ENCODE results near the gene USH2A.

USH2A gene

GRCh38 chr1:216124192-216124781, 299.0 kb downstream of the USH2A start:
- no peak for DNase-seq (ENCODE audit: low read depth)

DNA sequence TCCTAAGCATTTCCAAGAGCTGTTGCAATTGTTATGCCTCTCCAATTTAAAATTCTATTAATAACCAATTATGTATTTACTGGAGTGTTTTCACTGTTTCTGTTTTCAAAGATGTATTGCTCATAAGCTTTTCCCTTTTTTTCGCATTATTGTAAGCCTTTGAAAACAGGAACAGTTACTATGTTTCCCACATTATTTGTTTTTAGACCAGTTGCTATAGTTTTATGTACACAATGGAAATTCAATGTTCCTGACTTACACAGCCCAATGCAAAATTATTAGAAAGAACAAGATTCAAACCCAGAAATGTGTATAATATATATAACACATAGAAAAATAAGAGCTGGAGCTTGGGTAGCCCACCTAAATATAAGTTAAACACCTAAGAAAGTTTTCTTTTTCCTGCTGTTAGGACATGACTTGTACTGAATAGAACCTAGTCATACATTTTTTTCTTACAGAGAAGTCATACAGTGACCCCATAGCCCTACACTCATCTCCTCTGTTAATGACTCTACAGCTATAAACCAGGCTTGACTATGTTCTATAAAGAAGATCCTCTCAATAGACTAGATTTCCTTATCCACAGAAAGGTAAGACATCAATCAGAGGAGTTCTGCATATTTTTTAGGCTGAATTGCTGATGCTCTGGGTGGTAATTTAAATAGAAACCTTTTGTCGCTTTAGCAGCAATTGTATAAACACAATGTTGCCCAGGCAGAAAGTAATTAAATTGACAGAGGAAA, 299.6 kb downstream of the USH2A start:
- DNase-seq (ENCODE audit: low read depth), result no peak

GRCh38 chr1:216119600-216119999, 303.6 kb downstream of the USH2A start:
- no peak for DNase-seq (ENCODE audit: low read depth)

DNA sequence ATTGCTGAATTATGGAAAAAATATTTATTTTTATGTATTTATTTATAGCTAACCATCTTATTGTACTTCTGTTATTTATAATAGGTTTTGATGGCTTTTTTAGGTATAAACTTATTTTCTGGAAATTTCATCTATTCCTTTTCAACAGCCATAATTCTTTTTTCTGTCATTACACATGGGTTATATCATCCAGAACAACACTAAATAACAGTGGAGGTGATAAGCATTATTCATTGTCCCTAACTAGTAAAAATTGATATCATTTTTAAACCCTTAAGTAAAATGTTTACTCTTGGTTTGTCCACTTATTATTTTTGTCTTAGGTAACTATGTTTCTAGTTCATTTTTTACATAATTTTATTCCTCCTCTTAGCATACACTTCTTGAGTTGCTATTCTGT, 309.1 kb downstream of the USH2A start:
- DNase-seq (ENCODE audit: low read depth), result no peak

DNA sequence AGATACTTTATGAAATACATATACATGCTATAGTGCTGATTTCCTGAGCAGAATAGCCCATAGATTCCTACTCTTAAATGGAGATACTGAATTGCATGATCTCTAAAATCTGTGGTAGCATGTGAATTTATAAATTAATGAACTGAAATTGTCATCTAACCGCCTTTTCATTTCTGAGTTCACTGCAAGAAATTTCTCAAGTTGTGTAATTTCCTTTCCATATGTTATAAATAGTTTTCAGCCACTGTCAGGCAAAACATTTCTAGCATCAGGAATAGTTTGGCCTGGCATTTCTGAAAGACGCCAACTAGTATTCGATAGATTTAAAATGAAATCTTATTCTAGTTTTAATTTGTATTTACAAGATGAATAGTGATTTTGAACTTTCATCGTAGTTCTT, 310.1 kb downstream of the USH2A start:
- no peak for DNase-seq (ENCODE audit: low read depth)

DNA sequence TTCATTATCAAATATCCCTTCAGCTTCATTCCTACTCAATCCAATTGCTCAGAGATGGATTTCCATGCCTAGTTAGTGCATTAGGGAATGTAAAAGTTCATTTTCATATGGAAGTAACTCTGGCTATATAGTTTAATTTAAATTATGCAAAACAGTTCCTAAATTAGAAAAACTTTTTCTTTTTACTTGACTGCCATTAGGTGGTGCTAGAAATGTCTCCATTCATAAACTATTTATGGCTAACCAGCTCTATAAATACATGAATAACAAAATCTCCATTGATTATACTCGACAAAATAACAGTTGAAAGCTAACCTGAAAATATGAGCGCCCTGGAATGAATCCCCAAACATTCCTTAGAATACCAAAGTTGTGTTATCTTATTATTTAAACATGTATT, 311.4 kb downstream of the USH2A start:
- no peak for DNase-seq (ENCODE audit: low read depth)

GRCh38 chr1:216095400-216095799, 327.8 kb downstream of the USH2A start:
- DNase-seq (ENCODE audit: low read depth), result no peak

DNA sequence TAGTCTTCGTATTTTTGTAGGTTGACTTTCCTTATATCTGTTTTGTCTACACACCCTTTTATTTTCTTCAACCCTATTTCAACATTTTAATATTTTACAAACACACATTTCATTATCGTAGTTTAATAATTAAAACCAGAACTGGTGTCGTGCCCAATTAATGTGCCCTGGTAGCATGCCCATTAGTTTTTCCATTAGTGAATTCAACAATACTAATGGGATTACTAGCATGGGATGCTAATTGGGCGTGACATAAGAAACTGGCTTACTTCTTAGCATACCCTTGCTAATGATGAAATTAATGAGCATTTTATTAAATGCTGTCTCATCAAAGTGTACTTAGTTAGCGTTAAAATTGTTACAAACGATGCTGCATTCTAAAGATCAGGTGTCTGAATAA, 332.7 kb downstream of the USH2A start:
- no peak for DNase-seq (ENCODE audit: low read depth)

DNA sequence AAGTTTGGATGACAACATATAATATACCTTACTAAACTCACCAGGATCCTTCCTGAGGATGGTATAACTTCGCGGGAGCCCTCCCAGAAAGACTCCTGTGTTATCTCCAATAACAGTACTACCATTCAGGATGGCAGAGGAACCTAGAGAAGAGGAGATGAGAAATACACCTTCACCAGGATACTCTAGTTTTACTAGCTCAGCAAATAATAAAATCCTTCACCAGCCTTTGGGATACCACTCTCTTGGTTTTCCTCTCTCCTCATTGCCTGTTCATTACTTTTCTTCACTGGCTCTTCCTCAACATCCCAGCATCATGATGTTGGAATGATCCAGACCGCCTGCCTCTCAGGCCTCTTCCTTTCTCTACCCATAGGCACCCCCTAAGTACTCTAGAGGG, 336.6 kb downstream of the USH2A start:
- no peak for DNase-seq (ENCODE audit: low read depth)

- DNase-seq (ENCODE audit: low read depth), result no peak
Measured at GRCh38 chr1:216081445-216081844, 341.8 kb downstream of the USH2A start.

DNA sequence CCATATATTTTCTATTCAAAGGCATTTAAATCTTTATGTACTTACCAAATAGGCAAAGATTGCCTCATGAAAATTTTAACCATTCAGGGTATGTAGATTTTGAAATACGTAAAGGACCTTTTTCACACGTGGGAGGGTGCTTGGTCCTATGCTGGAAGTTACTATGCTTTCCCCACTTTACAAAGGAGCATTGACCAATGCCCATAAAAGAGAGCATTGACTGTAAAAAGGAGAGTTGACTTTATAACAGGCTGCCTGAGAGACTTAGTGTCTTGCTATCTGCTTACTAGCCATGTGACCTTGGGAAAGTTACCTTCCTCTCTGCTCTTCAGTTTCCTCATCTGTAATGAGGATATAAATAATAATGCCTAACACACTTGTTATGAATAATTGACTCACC, 346.5 kb downstream of the USH2A start:
- no peak for DNase-seq (ENCODE audit: low read depth)

DNA sequence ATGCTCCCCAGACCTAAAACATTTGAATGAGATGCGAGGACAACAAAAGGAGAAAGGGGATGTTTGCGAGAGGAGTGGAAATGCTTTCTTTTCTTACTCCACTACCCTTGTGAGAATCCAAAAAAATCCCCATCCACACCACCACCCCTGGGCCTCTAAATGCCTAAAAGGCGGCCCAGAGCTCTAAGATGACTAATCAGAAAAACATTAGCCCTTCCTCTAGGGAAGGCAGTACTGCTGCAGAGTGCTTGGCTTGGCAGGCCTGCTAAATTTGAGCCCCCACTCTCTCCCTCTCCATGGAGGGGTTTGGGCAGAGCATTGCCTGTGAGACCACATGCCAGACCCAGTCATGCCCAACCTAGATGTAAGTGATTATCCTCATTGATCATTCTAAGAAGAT, 347.9 kb downstream of the USH2A start:
- no peak for DNase-seq (ENCODE audit: low read depth)

DNA sequence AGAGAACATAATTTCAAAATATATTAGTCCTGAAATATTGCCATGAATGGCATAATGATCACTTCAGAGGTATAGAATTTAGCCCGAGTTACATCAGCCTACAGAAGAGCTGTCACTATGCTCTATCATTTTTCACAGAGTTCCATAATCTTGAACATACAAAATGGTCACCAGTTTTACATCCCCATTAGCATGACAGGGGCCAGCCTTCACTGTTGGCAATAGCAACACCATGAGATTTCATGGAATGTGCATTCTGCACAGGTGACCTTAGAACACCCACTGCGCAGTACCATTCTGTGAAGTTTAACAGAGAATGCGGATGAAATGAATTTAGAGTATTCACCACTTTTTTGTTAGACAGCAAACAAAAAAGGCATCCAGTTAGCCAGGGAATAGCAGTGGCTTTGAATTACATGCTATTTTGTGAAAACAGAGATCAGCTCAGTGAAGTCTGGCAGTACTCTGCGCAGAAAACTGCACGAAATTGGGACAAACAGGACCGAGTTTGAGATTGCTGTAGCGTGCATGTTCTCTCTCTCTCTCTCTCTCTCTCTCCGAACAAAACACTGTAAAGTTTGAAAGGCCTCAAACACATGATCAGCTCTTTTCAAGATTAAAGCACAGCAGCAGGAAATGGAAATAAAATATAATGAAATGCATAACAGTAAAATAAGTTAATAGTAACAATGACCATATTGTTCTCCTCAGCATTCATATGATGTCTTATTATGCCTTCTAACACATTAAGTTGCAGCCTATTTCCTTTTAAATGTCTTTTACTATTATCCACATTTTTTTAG, 349.3 kb downstream of the USH2A start:
- no peak for DNase-seq (ENCODE audit: low read depth)

DNA sequence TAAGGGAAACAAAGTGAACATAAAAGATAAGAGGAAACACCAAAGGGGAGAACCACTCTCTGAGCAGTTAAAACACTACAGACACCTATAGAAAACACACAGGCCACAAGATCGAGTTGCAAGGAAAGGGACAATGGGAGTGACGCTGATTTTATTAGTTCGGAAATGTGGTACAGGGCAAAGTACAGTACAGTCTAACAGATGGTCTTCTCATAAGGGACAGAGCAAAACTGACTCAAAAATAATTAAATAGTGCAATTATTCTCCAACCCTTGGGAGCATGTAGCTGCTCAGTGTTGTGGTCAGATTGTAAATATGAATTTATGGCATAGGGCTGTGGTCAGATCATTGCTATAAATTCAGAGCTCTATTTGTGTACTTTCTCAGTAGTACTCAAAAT, 352.0 kb downstream of the USH2A start:
- DNase-seq (ENCODE audit: low read depth), result no peak

GRCh38 chr1:216064643-216065042, 358.6 kb downstream of the USH2A start:
- DNase-seq (ENCODE audit: low read depth), result no peak

- no peak for DNase-seq (ENCODE audit: low read depth)
Measured at GRCh38 chr1:216057947-216058346, 365.3 kb downstream of the USH2A start.

DNA sequence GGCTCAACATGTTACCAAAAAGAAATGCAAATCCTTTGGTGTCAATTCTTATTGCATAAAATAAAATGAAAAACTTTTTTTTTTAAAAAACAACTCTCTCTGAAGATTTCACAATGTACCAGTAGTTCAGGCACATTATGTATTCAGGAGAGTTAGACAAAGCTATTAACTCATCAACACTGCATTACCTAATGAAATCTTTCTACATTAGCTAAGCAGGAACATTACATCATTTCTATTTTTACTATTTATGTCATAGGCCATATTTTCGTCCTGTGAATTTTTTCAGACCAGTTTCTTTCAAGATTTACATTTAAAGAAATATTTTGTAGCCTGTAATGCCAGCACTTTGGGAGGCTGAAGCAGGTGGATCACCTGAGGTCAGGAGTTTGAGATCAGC, 366.2 kb downstream of the USH2A start:
- no peak for DNase-seq (ENCODE audit: low read depth)

GRCh38 chr1:216055004-216055403, 368.2 kb downstream of the USH2A start:
- DNase-seq (ENCODE audit: low read depth), result no peak

- DNase-seq (ENCODE audit: low read depth), result no peak
Measured at GRCh38 chr1:216054600-216054999, 368.6 kb downstream of the USH2A start.

DNA sequence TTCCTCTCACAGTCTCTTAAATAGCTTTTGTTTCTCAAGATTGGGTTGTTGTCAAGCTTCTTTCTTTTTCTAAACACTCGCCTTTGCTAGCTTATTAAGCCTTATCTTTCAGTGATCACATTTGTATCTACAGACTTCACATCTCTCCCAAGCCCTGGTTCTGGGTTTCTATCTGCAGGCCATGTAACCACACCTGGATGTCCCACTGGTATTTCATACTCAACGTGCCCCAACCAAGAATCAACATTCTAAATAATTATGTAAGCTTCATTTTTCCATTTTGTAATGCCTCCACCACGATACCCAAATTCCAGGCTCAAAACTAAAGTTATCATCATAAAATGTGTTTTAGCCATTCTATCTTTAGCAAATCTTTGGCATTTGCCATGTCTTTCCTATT, 372.2 kb downstream of the USH2A start:
- no peak for DNase-seq (ENCODE audit: low read depth)

GRCh38 chr1:216049741-216050430, 373.4 kb downstream of the USH2A start:
- DNase-seq (ENCODE audit: low read depth), result no peak

DNA sequence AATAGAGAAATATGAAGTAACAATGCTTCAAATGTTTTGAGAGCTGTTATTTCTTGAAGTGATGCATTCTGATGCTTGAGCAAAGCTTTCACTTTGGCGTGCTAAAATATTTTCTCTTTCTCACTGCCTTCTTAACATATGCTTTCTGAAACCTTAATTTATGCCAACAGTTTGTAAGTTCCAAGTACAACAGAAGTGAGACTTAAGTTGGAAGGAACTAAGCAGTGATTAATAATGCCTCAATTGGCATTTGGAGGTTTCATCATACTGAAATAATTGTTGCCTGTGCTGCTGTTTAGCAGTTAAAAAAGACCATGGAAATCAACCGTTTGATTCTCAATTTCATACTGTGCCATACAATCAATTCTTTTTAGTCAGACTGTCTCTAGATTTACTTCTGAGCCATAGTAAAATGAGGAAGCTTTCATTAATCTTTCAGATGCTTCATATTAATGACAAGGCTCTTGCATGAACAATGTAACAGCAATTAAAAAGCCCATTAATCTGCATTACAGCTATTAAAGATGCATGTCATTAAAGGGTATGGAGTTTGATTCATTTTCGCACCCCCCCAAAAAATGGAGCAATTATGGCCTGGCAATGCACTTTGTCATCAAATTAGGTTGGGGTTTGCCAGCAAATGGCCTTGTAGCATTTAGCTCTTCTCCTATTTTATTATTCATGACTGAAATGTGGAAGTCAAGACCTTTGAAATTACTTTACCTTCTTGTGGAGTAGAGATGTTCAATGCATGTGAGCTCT, 375.3 kb downstream of the USH2A start:
- DNase-seq (ENCODE audit: low read depth), result no peak
